Esophagus mucosa (tissue), 1 donor: Measurements from ENCODE around the gene NAP1L4. TPM values are rescaled to one million over a fixed set of nuclear protein-coding genes. Genes with fewer than 3 reads are reported as not detected.
"Not testable (repeated sequence)": the region's sequence is repeated elsewhere in the genome, so short reads cannot be mapped to it uniquely, and the experiment has no call there.

Source experiments
- ATAC-seq: fragments of 200-7000 bp; cut with Tn5 transposase; one replicate; pipeline ENCODE4 v1.9.1; 2020
- total RNA-seq: library from RNA; stranded (reverse); gene quantifications from one replicate; pipeline ENCODE4 v1.2.4, GENCODE V29; 2023
- donor health status: DM: yes; HTN: yes; CAD: no.

NAP1L4 gene
- total RNA-seq, 1 donor from 2014 or later, result 113 TPM

DNA sequence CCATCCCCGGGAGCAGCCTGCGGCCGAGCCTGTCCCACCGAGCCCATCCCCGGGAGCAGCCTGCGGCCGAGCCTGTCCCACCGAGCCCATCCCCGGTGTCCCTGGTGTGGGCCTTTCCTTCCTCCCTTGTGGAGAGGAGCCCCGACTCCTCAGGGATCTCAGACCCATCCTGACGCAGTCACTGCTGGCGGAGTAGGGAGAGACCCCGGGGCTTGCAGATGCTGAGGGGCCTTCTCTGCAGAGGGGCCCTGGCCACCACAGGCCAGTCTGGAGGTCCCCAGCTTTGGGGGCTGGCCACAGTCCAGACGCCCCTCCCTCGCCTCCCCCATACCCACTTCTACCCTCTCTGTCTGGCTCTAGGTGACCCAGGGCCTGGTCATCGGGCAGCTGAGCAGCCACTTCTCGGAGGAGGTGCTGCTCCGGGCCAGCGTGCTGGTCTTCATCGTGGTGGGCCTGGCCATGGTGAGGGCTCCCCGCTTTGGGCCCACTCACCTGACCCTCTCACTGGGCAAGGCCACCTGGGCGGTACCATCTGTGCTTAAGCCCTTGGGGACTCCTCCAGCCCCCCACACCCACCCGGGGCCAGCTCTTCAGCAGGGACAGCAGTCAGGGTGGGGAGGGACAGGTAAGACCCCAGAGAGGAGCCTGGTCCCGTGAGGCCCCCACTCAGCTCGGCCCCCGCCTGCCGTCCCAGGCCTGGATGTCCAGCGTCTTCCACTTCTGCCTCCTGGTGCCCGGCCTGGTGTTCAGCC, 70.2 kb downstream of the NAP1L4 start:
- ATAC-seq, result no peak

DNA sequence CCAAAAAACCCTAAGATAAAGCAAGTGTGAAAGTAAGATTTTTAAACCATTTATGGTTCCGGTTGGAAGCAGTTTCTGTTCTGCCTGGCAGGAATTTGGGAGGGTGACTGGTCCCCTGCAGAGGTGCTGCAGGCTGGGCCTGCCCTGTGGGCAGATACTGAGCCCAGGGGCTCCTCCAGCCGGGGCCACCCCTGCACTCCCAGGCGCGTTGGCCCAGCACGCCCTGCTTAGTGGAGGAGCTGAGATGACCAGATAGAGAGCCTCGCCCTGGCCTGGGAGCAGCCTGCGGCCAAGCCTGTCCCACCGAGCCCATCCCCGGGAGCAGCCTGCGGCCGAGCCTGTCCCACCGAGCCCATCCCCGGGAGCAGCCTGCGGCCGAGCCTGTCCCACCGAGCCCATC, 70.9 kb downstream of the NAP1L4 start:
- ATAC-seq, result no peak

DNA sequence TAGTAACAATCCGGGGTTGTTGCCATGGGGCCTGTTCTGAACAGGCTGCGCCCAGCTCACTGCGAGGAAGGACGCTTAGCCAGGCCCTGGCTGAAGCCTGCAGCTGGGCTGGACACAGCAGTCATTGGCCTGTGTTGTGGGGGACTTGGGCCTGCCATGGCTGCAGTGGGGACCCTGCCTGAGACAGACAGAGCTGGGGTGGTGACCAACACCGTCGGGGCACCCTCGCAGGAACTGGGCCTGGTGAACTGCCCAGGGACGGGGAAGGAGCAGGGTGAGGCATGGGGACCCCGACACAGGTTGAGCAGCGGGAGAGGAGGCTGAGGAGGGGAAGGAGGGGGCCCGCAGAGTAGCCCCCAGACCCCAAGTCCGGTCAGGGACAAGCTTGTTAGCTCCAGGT, 71.8 kb downstream of the NAP1L4 start:
- ATAC-seq, result no peak

DNA sequence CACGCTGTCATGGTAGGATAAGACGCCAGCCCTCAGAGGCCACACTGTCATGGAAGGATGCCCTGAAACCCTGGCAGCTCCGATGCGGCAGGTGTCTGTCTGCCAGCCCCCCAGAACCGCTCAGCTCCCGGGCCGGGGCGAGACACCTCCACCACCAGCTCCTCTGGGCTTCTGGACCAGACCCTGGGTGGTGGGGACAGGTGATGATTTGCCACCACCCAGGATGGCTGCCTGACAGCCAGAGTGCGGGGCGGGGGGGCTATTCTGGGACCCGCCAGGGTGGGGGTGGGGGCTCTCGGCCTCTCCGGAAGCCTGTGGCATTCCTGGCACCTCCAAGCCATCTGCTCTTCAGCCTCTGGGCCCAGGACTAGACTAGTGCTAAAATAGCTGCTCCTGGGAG, 72.3 kb downstream of the NAP1L4 start:
- no peak for ATAC-seq

DNA sequence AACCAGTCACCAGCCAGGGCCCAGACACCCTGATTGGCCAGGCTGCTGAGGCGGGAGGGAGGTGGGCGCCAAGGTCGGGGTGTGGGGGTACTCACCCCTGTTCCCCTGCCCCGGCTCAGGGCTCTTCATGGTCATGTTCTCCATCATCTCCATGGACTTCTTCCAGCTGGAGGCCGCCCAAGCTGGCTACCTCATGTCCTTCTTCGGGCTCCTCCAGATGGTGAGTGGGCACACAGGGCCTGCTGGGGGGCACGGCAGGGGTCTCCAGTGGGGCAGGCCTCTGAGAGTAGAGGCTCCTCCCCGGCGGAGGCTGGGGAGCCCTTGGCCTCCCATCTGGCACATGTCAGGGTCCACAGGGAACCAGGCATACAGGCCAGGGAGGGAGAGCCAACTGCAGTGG, 72.9 kb downstream of the NAP1L4 start:
- no peak for ATAC-seq

DNA sequence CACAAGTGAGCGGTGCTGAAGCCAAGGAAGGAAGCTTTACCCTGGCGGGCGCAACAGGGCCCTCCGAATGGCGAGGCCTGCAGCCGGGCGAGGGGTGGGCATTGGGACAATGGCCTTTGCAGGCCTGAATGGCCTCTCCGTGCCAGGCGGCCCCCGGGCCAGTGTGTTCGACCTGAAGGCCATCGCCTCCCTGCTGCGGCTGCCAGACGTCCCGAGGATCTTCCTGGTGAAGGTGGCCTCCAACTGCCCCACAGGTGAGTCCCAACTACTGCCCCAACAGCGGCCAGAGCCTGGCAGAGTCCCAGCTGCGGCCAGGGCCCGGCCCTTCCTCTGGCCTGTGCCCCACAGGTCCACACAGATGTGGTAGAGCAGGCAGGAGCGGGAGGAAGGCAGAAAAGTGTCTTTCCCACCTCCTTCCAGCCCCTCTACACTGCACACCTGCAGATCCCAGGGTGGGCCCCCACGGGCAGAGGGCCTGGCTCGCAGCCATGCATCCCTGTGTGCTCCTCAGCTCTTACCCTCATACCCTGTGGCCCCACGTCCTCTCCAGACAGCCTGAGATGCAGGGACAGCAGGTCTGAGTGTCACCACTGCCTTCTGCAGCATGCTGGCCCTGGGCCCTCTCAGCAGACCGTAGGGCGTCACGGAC, 74.2 kb downstream of the NAP1L4 start:
- ATAC-seq, result no peak

DNA sequence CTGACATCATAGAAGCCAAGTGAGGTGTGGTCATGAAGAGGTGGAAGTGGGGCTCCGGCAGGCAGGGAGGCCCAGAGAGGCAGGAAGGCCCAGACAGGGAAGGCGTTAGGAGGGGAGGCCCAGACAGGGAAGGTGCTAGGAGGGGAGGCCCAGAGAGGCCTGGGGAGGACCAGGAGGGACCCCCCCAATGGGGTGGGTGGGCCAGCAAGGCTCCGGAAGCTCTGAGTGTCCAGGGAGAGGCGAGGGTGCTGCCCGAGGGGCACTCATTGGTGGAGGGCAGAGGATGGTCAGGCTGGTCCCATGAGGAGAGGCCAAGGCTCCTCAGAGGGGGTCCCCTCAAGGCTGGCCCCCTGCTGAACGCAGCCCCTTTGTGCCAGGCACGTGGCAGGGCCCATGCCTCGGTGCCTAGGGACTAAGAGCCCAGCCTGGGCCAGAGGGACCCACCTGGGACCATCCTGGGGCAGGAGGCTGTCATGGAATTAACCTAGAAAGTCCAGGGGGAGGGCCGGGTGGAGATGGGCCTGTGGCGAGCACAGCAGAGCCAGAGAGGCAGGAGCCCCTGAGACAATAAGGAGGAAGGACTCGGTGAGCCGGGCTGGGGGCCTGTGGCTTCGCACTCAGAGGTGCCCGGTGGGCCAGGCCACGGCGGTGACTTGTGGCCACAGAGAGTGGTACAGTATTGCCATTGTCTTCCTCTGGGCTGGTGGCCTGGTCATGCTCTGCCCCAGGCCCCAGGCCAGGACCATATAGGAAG, 75.1 kb downstream of the NAP1L4 start:
- ATAC-seq, result no peak

DNA sequence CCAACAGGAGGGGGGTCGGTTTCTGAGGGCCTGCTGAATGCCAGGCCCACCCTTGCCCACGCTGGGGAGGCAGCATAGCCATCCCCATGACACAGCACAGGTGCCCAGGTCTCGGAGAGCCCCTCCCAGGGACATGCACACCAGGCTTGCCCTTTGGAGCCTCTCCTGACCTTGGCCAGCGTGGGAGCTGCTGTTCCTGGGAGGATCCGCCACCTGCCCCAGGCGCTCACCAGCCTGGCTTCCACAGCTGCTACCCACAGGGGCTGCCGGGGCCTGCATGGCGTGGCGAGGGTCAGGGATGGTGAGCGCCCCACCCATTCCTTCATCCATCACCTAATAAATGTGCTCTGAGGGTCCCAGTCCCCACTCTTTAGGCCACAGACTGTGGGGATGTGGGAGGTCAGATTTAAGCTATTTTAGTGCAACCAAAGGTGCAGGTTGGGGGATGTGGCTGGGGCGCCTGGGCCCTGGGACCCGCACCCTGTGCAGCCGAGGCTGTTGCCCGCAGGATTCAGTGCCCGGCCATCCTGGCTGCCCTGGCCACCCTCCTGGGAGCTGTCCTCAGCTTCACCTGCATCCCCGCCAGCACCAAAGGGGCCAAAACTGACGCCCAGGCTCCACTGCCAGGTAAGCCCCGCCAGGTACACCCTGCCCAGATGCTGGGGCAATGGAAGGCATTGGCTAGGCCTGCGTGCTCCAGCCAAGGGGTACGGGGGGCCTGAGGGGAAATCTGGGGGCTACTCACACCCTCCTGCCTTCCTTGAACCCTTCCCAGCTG, 75.8 kb downstream of the NAP1L4 start:
- no peak for ATAC-seq

DNA sequence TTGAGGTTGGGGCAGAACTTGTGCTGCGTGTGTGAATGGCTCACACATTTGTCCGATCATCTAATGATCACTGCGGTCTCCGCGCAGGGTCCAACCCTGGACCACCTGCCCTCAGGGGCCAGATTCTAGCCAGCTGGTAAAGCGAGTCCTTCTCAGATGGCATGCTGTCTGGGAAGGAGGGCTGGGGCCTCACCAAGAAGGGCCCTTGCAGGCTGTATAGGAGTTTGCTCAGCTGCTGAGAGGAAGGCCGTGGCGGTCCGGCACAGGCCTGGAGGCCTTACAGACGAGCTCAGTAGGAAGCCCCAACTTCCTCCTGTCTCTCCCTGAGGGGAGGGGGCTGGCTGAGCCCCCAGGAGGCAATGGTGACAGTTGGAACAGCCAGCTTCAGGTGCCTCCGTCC, 76.7 kb downstream of the NAP1L4 start:
- ATAC-seq, result no peak

DNA sequence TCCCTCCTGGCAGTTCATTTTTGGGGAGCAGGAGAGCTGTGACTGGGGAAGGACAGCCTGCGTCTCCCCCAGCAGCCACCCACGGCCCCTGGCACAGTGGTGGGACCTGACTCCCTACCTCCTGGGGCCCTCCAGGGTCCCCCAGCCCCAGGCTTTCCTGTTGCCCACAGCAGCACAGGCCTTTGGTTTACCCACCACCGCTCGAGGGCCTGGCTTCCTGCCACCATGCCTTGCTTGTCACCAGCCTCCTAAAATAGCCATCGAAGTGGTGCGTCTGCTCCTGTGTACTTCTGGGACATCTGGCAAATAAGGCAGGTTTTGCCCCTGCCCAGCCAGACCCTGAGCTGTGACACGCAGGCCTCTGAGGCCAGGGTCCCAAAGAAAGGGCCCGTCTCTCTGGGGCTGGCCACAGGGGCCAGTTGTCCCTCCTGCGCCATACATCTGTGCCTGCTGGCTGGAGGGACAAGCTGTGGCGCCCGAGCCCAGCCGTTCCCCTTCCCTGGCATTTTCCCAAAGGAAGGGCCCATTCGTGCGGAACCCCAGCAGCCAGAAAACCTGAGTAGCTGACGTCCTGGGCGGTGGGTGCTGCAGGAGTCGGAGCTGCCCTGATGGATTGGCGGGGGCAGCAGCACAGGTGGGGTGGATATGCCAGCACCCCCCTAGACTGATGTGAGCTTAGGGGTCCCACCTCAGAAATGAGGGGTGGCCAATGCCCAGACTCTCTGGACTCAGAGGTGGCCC, 77.5 kb downstream of the NAP1L4 start:
- no peak for ATAC-seq

DNA sequence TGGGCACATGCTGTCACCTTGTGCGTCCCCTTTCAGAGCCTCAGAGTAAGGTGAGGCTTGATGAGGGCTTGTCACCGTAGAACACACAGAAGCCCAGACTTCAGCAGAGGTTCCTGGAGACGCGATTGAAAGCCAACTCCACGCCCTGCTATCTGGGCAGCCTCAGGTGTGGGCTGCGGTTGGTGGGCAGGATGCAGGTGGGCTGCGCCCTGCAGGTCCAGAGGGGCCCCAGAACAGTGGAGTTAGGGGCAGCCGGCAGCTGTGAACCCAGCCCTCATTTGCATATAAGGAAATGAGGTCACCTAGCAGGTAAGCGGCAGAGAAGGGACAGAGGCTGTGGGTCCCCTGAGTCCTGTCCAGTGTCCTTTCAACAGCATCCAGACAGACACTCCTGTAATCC, 78.4 kb downstream of the NAP1L4 start:
- no peak for ATAC-seq

DNA sequence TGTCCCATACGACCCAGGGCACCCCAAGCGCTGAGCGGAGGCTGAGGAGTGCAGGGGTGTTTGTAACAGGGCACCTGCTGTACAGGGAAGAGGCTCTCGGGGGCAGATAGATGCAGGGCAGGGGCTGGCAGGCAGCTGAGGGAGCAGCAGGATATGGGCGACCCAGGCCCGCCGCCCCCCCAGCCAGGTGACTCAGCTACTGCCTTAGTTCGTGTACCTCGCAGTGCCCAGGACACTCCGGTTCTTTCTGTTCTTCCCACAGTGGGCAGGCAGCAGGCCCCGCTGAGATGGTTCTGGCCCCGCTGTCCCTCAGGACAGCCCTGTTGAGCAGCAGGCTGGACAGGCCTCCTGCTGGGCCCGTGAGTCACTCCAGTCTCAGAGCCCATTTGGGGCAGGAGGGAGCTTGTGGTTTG, 79.1 kb downstream of the NAP1L4 start:
- peak; percentile 16 for ATAC-seq

DNA sequence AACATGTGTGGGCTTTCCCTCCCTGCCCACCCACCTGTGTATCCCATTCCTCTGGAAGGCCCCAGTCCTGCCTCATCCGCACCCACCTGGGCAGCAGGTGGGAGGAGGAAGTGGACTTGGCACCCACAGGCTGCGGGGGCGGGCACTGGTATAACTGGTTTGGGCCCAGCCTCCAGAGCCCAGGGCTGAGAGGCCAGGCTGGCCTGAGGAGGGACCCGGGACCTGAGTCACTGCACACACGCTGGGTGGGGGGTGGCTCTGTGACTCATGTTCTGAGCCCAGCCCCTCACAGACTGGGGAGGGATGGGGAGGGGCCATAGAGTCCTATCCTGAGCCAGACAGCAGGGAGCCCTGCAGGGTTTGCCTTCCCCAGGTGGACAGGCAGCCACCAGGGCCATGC, 79.6 kb downstream of the NAP1L4 start:
- peak; percentile 95 for ATAC-seq

DNA sequence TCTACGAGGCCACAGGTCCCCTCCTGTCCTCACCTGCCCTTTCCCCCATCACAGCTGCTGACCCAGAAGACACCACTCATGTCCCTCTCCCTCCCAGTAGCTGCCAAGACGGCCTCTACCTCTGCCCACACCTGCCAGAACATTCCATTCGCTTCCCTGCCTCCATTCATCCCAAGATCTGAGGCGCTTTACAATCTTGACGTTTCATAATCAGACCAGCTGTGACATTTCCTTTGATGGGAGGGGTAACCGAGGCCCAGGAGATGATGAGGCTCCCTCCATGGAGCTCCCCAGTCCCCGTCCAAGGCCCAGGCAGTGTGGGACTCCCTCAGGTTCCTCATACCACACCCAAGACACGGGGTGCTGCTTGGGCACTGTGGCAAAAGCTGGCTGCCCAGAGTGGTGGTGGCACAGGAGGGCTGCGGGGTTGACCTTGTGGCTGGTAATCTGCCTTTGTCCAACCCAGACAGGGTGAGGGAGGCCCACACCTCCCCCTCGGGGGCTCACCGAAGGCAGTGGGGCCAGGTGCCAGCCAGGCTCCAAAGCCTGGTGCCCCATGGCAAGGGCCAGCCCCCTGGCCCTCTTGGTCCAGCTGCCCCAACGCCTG, 80.2 kb downstream of the NAP1L4 start:
- peak; percentile 24 for ATAC-seq

DNA sequence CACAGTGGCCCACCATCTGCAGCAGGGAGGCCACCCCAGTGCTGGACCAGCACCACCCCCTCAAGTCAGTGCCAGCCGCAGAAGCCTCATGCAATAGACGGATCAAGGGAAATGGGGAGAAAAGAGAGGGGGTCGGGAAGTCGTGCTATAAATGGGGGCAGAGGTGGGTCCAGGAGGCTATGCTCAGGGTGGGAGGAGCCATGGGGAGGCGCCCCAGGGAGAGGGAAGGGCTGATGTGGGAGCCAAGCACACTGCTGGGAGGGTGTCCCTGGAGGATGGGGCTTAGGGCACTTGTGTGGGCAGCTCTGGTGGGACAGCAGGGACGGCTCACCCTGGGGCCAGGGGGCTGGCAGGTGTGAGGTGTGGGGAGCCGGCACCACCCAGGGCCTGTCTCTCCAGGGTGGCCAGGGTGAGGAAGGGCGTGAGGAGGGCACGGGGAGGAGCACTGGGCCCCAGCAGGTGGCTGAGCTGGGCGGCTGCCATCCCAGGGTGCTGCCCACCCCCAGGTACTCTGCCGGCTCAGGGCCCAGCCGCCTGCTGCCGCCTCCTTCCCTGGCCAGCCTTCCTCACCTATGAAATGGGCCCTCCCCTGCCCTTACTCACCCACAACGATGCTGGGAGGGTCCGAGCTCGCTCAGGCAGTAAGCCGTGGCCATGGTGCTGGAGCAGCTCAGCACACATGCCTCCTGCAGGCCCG, 80.9 kb downstream of the NAP1L4 start:
- peak; percentile 14 for ATAC-seq

DNA sequence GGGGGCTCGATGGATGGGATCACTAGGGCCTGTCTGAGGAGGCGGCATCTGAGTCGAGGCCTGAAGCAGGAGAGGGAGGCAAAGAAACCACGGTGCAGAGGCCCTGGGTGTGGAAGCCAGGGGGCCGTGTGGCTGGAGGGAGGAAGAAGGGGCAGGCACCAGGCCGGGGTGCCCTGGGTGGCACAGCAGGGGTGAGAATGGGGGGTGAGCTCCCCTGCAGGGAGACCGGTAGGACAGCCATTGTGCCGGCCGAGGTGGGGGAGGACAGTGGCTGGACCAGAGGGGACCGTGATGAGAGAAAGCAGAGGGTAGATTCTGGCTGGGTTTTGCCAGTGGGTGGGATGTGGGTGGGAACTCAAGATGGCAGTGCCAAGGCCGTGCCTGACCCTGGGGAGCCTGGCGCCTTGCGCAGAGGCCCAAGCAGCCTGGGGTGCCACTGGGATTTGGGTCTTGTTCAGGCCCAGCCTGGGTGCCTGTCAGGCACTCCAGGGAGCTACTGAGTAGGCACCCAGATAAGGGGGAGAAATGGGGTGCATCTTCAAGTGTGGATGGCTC, 81.7 kb downstream of the NAP1L4 start:
- no peak for ATAC-seq

DNA sequence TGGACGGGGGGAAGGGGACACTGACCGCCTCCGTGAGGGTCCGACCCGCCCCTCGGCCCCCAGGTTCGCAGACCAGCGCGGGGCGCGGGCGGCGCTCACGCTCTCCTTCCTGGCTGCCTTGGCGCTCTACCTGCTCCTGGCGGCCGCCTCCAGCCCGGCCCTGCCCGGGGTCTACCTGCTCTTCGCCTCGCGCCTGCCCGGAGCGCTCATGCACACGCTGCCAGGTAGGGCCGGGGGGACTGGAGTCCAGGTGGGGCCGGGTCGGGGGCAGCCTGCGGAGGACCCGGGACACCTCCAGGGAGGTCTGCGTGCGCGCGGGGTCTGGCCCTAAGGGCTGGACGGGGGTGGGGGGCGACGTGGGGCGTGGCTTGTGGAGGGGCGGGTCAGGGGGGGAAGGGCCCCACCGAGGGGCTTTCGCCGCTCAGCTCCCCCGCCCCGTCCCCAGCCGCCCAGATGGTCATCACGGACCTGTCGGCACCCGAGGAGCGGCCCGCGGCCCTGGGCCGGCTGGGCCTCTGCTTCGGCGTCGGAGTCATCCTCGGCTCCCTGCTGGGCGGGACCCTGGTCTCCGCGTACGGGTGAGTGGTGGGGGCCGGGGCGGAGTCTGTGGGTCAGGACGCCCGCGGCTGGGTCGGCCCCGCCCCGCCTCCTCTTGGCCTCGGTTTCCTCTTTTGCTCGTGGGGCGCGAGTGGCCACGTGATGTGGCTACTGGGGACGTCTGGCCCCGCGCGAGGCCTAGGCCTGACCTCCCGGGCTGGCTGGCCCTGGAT, 82.8 kb downstream of the NAP1L4 start:
- no peak for ATAC-seq

DNA sequence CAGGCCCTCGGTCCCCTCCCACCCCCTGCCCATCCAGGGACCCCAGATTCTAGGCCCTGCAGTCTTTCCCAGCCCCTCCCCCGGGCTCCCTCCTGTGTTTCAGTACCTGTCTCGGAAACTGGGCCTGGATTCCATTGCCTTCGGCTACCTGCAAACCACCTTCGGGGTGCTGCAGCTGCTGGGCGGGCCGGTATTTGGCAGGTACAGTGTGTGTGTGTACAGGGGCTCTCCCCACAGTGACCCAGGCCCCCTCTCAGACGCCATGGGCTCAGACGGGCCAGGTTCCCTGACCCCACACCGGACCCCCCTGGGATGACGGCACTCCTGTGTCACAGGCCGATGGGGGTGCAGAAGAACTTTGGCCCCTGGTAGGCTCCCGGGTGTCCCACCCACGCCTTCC, 84.0 kb downstream of the NAP1L4 start:
- no peak for ATAC-seq

DNA sequence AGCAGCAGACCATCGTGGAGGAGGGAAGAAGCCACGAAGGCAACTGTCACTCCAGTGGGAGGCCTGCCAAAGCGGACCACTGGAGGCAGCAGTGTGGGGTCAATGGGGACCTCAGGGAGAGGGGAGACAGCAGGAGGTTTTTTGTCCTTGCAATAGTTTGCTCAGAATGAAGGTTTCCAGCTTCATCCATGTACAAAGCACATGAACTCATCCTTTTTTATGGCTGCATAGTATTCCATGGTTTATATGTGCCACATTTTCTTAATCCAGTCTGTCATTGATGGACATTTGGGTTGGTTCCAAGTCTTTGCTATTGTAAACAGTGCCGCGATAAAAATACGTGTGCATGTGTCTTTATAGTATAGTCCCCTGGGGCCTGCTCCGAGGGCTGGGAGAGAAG, 86.8 kb downstream of the NAP1L4 start:
- not testable (repeated sequence) for ATAC-seq
